Karpas-422 (cell line): Measurements from ENCODE around the gene PRRC2B. TPM values are rescaled to one million over a fixed set of nuclear protein-coding genes. Genes with fewer than 3 reads are reported as not detected.

Experiments used
- DNase-seq: peaks from one replicate; pipeline ENCODE4 v3.0.0-alpha.2; 2015
- H2AFZ ChIP-seq: fragments of 200-600 bp; sonication (generic); 2 replicates; pipeline ENCODE4 v1.6.1; 2014; ENCODE audit warnings: antibody characterized with exemption, low read length, mixed read lengths
- H3K27ac ChIP-seq: fragments of 200-600 bp; sonication (generic); 2 replicates; pipeline ENCODE4 v1.5.1; 2014; ENCODE audit warnings: mild to moderate bottlenecking, low read length, moderate library complexity
- H3K27me3 ChIP-seq: fragments of 200-600 bp; sonication (generic); 2 replicates; pipeline ENCODE4 v1.6.1; 2014; ENCODE audit warnings: low read length, mixed read lengths
- H3K36me3 ChIP-seq: fragments of 200-600 bp; sonication (generic); 2 replicates; pipeline ENCODE4 v1.6.1; 2014; ENCODE audit warnings: low read length, mixed read lengths; ENCODE audit not compliant: insufficient read depth
- H3K4me1 ChIP-seq: fragments of 200-600 bp; sonication (generic); 2 replicates; pipeline ENCODE4 v1.6.1; 2014; ENCODE audit warnings: mild to moderate bottlenecking, low read length, mixed read lengths
- H3K4me2 ChIP-seq: fragments of 200-600 bp; sonication (generic); 2 replicates; pipeline ENCODE4 v1.6.1; 2014; ENCODE audit warnings: low read length, low read depth, mild to moderate bottlenecking; ENCODE audit not compliant: poor library complexity, severe bottlenecking
- H3K4me3 ChIP-seq: fragments of 200-600 bp; sonication (generic); 2 replicates; pipeline ENCODE4 v1.5.1; 2014; ENCODE audit warnings: mild to moderate bottlenecking, antibody characterized with exemption, low read length, mixed read lengths
- H3K79me2 ChIP-seq: fragments of 200-600 bp; sonication (generic); 2 replicates; pipeline ENCODE4 v1.6.1; 2014; ENCODE audit warnings: mild to moderate bottlenecking, low read length, mixed read lengths
- H3K9ac ChIP-seq: fragments of 200-600 bp; sonication (generic); 2 replicates; pipeline ENCODE4 v1.6.0; 2014; ENCODE audit warnings: low read length
- H3K9me2 ChIP-seq: fragments of 200-600 bp; sonication (generic), shearing (Covaris generic); replicated peaks from 2 replicates; pipeline ENCODE4 v1.6.0; 2014; ENCODE audit warnings: mild to moderate bottlenecking, low read length, moderate library complexity; ENCODE audit not compliant: insufficient read depth
- H3K9me3 ChIP-seq: fragments of 300-700, 200-600 bp; sonication (generic); 2 replicates; pipeline ENCODE4 v1.6.1; 2014; ENCODE audit warnings: low read length, mixed read lengths
- H4K20me1 ChIP-seq: fragments of 200-600 bp; sonication (generic); 2 replicates; pipeline ENCODE4 v1.6.1; 2014; ENCODE audit warnings: mild to moderate bottlenecking, antibody characterized with exemption, low read length, low read depth; ENCODE audit not compliant: insufficient read depth
- total RNA-seq: library from RNA; depleted of rRNA; stranded (reverse); fragments of >200 nt; shearing (Covaris generic); gene quantifications from 2 replicates; pipeline ENCODE4 v1.2.3, GENCODE V29; 2014; ENCODE audit warnings: low replicate concordance

Gene PRRC2B
- total RNA-seq, 1 experiment from 2014 or later: 83.8 TPM

GRCh38 chr9:131418143-131419025, 24.5 kb downstream of the PRRC2B start:
- H3K9me2 ChIP-seq: no peaks in the 10 kb centered on the region
- peaks cover 86% of the 10 kb centered on the region for H4K20me1 ChIP-seq
- peaks cover 22% of the 10 kb centered on the region for H3K36me3 ChIP-seq
- H3K4me1 ChIP-seq: no peaks in the 10 kb centered on the region; the same call in 1 of the 2 replicates
- no peak overlapping the region for H3K4me3 ChIP-seq
- DNase-seq: no peak
- H3K4me2 ChIP-seq: no peak overlapping the region
- no peak overlapping the region for H2AFZ ChIP-seq
- peaks cover 100% of the 10 kb centered on the region for H3K79me2 ChIP-seq
- H3K27ac ChIP-seq: no peak overlapping the region
- no peaks in the 10 kb centered on the region for H3K27me3 ChIP-seq
- no peaks in the 10 kb centered on the region for H3K9me3 ChIP-seq
- H3K9ac ChIP-seq: no peak overlapping the region

- no peak overlapping the region for H2AFZ ChIP-seq
- H3K9me3 ChIP-seq: no peaks in the 10 kb centered on the region
- H3K4me2 ChIP-seq: no peak overlapping the region
- no peak overlapping the region for H3K27ac ChIP-seq
- no peak for DNase-seq
- no peaks in the 10 kb centered on the region for H3K9me2 ChIP-seq
- peaks cover 17% of the 10 kb centered on the region for H3K36me3 ChIP-seq
- peaks cover 91% of the 10 kb centered on the region for H4K20me1 ChIP-seq
- peaks cover 100% of the 10 kb centered on the region for H3K79me2 ChIP-seq
- no peak overlapping the region for H3K4me3 ChIP-seq
- no peaks in the 10 kb centered on the region for H3K27me3 ChIP-seq
- no peaks in the 10 kb centered on the region; the same call in 1 of the 2 replicates for H3K4me1 ChIP-seq
- H3K9ac ChIP-seq: no peak overlapping the region
Measured at GRCh38 chr9:131419026-131419614, 25.2 kb downstream of the PRRC2B start.

GRCh38 chr9:131419716-131420115, 25.8 kb downstream of the PRRC2B start:
- H3K27me3 ChIP-seq: no peaks in the 10 kb centered on the region
- H2AFZ ChIP-seq: no peak overlapping the region
- no peaks in the 10 kb centered on the region for H3K9me3 ChIP-seq
- no peak overlapping the region for H3K4me3 ChIP-seq
- no peak for DNase-seq
- H3K4me1 ChIP-seq: no peaks in the 10 kb centered on the region; the same call in 1 of the 2 replicates
- peaks cover 100% of the 10 kb centered on the region for H3K79me2 ChIP-seq
- H3K4me2 ChIP-seq: no peak overlapping the region
- H3K27ac ChIP-seq: no peak overlapping the region
- peaks cover 18% of the 10 kb centered on the region for H3K36me3 ChIP-seq
- H3K9me2 ChIP-seq: no peaks in the 10 kb centered on the region
- peaks cover 87% of the 10 kb centered on the region for H4K20me1 ChIP-seq
- no peak overlapping the region for H3K9ac ChIP-seq

GRCh38 chr9:131420980-131421624, 27.2 kb downstream of the PRRC2B start:
- H3K27ac ChIP-seq: no peak overlapping the region
- no peak for DNase-seq
- no peaks in the 10 kb centered on the region; the same call in 1 of the 2 replicates for H3K4me1 ChIP-seq
- H3K27me3 ChIP-seq: no peaks in the 10 kb centered on the region
- H3K79me2 ChIP-seq: peaks cover 100% of the 10 kb centered on the region
- no peak overlapping the region for H3K4me2 ChIP-seq
- no peak overlapping the region for H2AFZ ChIP-seq
- H3K4me3 ChIP-seq: no peak overlapping the region
- H3K36me3 ChIP-seq: peaks cover 18% of the 10 kb centered on the region
- no peaks in the 10 kb centered on the region for H3K9me2 ChIP-seq
- H3K9me3 ChIP-seq: no peaks in the 10 kb centered on the region
- H3K9ac ChIP-seq: no peak overlapping the region
- peaks cover 76% of the 10 kb centered on the region for H4K20me1 ChIP-seq

GRCh38 chr9:131421691-131422090, 27.8 kb downstream of the PRRC2B start:
- Histone ChIP-seq H3K9me3 (no peaks in the 10 kb centered on the region), H3K27ac (no peak overlapping the region), H4K20me1 (peaks cover 76% of the 10 kb centered on the region)

GRCh38 chr9:131422241-131422792, 28.4 kb downstream of the PRRC2B start:
- Histone ChIP-seq H4K20me1 (peaks cover 72% of the 10 kb centered on the region), H3K4me2 (no peak overlapping the region)

More at GRCh38 chr9:131421691-131422090, 27.8 kb downstream of the PRRC2B start:
- peaks cover 100% of the 10 kb centered on the region for H3K79me2 ChIP-seq
- no peak overlapping the region for H3K4me2 ChIP-seq
- H3K9me2 ChIP-seq: no peaks in the 10 kb centered on the region
- no peaks in the 10 kb centered on the region for H3K27me3 ChIP-seq
- no peak for DNase-seq
- H3K36me3 ChIP-seq: peaks cover 18% of the 10 kb centered on the region
- no peaks in the 10 kb centered on the region; the same call in 1 of the 2 replicates for H3K4me1 ChIP-seq
- H3K9ac ChIP-seq: no peak overlapping the region
- H3K4me3 ChIP-seq: no peak overlapping the region
- no peak overlapping the region for H2AFZ ChIP-seq

GRCh38 chr9:131423171-131423581, 29.3 kb downstream of the PRRC2B start:
- Histone ChIP-seq H4K20me1 (peaks cover 64% of the 10 kb centered on the region), H3K79me2 (peaks cover 99% of the 10 kb centered on the region), H3K4me1 (no peaks in the 10 kb centered on the region), H3K27ac (no peak overlapping the region), H3K4me3 (no peak overlapping the region), H3K9me3 (no peaks in the 10 kb centered on the region), H3K27me3 (no peaks in the 10 kb centered on the region), H2AFZ (no peak overlapping the region), H3K9me2 (no peaks in the 10 kb centered on the region), H3K9ac (no peak overlapping the region), H3K36me3 (peaks cover 12% of the 10 kb centered on the region; the same call in 1 of the 2 replicates), H3K4me2 (no peak overlapping the region)
- no peak for DNase-seq

More at GRCh38 chr9:131422241-131422792, 28.4 kb downstream of the PRRC2B start:
- Histone ChIP-seq H3K36me3 (peaks cover 18% of the 10 kb centered on the region), H3K9ac (no peak overlapping the region), H3K4me3 (no peak overlapping the region), H2AFZ (no peak overlapping the region), H3K79me2 (peaks cover 99% of the 10 kb centered on the region), H3K4me1 (no peaks in the 10 kb centered on the region; the same call in 1 of the 2 replicates), H3K27me3 (no peaks in the 10 kb centered on the region), H3K9me3 (no peaks in the 10 kb centered on the region), H3K9me2 (no peaks in the 10 kb centered on the region), H3K27ac (no peak overlapping the region)
- DNase-seq: no peak
